HG03342 (cell line): Measurements from ENCODE around the gene NFASC.

Experiments used
- ATAC-seq: cut with Tn5 transposase; IDR thresholded peaks from one replicate; pipeline ENCODE4 v1.9.1; 2021; ENCODE audit warnings: mild to moderate bottlenecking, moderate library complexity; ENCODE audit not compliant: unreplicated experiment

The NFASC gene

GRCh38 chr1:205058853-205059252 lies 188.2 kb downstream of the NFASC start:
- no peak for ATAC-seq

GRCh38 chr1:205059660-205060059 lies 189.0 kb downstream of the NFASC start:
- no peak for ATAC-seq

DNA sequence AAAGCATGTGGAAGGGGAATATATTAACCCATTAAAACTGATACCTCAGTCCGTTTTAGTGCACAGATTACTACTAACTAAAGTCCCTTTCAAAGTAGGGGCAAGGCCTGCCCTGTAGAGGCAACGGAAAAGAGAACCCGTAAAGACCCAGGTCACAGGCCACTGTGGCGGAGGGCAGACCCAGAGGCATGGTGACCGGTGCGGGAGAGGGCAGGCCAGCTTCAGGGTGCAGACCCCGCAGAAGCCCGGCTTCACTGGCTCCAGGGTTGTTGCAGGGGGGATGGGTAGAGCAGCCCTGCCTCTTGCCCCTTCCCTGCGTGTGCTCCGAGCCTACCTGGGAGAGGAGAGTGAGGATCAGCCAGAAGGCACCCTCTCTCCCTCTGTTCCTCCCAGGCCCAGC lies 190.1 kb downstream of the NFASC start:
- no peak for ATAC-seq

GRCh38 chr1:205061227-205061626 lies 190.6 kb downstream of the NFASC start:
- no peak for ATAC-seq

DNA sequence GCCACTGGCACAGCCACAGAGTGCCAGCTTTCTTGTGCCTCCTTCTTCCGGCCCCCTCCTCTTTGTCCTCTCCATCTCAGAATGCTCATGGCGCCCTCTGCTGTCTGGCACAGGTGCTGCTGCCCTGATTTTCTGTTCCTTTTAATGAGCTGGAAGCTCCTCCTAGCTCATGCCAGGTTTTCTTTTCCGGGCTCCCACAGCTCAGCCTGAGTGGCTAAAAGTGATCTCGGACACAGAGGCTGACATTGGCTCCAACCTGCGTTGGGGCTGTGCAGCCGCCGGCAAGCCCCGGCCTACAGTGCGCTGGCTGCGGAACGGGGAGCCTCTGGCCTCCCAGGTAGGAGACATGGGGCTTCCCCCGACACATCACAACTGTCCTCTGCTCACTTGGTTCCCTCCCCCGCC lies 191.0 kb downstream of the NFASC start:
- ATAC-seq, result no peak

DNA sequence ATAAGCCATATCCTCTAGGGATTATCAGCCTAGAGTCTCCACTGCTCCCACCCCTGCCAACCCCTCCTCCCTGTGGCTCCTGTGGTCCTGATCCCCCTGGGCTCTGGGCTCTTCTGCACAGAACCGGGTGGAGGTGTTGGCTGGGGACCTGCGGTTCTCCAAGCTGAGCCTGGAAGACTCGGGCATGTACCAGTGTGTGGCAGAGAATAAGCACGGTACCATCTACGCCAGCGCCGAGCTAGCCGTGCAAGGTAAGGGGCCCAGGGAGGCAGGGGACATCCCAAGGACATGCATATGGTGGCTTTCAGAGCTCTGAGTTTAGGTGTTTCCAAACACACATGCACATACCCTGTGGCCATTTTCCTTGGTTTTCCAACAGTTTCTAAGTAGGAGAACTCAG lies 191.7 kb downstream of the NFASC start:
- ATAC-seq, result no peak

DNA sequence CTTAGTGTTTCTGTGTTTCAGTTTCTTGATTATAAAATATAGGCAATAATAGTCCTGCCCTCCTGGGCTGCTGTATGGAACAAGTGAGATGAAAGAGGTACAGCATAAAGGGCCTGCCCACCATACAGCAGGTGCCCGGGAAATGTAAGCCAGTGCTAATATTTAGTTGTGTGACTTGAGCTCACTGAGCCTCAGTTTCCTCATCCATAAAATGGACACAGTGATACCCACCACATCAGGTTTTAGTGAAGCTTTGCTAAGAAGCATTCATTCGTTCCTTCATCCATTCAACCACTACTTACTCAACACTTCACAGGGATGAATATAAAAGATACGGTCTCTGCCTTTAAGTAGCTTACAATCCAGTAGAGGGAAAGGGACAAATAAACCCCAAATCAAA lies 192.2 kb downstream of the NFASC start:
- ATAC-seq, result no peak

DNA sequence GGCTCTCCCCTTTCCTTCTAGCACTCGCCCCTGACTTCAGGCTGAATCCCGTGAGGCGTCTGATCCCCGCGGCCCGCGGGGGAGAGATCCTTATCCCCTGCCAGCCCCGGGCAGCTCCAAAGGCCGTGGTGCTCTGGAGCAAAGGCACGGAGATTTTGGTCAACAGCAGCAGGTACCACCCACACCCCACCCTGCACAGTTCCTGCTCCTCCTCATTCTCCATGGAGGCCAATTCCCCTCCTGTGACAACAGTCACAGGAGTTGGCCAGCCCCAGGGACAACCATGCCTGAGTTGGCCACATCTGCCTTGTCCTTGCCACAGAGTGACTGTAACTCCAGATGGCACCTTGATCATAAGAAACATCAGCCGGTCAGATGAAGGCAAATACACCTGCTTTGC lies 193.6 kb downstream of the NFASC start:
- ATAC-seq, result no peak

DNA sequence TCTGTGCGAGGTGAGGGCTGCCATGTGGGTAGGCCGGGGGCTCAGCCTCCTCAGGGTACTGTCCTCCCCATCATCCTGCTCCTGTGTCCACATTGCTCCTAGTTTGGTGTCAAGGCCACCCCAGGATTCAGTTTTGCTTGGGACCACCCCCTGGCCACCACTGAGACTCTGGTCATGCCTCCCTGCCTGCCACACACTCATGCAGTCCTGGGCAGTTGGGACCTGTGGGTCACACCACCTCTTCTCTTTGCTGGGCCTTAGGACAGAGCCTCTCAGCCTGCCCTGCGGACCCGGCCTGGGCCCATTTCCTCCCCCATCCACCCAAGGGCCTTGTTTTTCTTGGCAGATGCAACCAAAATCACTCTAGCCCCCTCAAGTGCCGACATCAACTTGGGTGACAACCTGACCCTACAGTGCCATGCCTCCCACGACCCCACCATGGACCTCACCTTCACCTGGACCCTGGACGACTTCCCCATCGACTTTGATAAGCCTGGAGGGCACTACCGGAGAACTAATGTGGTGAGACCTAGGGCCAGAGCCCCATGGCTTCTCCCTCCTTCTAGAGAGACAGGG lies 194.2 kb downstream of the NFASC start:
- no peak for ATAC-seq

DNA sequence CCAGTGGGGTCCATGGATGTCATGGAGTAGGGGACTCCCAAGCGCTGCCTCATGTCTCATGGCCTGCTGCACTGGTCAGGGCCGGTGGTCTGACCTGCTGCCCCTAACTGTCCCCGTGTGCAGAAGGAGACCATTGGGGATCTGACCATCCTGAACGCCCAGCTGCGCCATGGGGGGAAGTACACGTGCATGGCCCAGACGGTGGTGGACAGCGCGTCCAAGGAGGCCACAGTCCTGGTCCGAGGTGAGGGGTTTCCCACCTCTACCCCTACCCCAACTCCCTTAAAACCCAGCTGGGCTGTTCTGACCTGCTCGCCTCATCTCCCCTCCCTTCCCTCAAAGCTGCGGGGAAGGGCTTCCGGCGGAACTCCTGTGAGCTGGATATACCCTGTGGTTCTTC lies 195.0 kb downstream of the NFASC start:
- ATAC-seq, result no peak

GRCh38 chr1:205066141-205066818 lies 195.6 kb downstream of the NFASC start:
- no peak for ATAC-seq

DNA sequence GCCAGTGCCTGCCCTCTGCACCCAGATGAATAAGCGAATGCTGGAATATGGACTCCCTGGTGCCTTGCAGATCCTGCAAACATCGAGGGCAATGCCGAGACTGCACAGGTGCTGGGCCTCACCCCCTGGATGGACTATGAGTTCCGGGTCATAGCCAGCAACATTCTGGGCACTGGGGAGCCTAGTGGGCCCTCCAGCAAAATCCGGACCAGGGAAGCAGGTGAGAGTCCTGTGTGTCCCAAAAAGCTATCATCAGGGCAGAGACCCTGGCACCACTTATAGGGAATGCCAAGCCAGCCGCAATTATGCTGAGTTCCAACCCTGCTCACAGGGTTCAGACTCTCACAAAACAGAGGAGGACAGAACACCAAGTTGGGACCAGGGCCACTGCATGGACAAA lies 196.4 kb downstream of the NFASC start:
- ATAC-seq, result no peak

DNA sequence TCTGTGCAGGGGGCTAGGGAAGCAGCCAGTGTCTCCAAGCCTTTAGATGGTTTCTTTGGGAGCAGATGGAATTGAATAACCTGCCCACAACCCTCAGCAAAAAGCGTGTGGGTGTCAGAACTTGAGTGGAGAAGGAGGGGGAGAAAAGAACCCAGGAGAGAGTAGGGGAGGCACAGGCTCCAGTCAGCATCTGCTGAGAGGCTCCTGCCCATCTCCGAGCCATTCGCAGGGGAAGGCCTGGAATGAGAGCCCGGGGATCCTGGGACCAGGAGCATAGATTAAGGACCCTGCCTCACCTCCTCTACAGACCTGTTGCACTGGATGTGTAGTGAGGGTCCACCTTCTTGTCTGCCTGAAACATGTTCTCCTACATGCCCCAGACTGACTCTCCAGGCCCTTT lies 197.3 kb downstream of the NFASC start:
- no peak for ATAC-seq

DNA sequence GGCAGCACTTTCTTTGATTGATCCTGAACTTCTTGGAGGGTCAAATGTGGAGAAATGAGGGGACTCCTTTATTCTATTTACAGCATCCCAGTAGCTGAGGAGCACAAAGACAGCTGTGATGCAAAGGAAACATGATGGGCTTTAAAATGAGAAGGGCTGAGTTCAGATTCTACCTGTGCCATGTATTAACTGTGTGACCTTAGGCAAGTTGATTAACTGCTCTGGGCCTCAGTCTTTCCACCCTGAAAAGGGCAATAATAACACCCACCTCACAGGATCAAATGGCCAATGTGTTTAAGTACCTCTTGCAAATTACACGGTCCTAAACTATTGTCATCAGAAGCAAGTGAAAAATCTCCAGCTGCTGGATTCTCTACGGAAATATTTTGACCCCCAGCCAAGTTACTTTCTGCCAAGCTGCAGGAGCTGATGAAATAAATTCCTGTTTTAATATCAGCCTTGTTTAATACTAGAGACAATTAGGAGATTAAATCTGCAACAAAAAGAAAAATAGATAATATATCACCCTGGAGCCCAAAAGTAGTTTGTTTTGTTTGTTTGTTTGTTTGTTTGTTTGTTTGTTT lies 197.9 kb downstream of the NFASC start:
- ATAC-seq, result no peak

- no peak for ATAC-seq
Observed at GRCh38 chr1:205069371-205070125, 198.9 kb downstream of the NFASC start.

DNA sequence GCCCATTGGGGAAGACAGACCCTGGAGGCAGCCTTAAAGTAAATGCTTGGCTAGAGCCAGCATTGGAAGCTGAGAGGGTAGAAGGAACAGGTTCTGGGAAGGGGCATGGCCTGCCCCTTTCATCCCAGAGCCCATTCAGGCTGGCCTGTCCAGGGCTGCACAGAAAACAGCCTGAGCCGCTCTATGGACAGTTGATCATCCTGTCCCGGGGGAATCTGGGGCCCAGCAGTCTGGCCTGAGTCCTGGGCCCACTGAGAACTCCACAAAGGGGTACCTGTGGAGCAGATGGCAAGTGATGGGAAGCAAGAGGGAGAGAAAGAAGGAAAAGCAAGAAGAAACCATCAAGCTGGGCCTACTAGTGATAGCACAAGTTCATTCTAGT lies 200.4 kb downstream of the NFASC start:
- ATAC-seq, result no peak

DNA sequence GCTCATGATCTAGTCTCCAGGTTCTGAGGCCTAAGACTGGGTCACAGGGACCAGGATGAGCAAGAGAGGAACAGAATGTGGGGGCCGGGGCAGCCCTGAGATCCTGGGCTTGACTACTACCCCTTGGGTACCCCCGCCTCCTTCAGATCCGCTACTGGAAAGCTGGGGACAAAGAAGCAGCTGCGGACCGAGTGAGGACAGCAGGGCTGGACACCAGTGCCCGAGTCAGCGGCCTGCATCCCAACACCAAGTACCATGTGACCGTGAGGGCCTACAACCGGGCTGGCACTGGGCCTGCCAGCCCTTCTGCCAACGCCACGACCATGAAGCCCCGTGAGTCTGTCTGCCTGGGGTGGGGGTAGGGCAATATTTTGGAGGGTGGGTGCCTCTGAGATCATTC lies 201.1 kb downstream of the NFASC start:
- ATAC-seq, result no peak

DNA sequence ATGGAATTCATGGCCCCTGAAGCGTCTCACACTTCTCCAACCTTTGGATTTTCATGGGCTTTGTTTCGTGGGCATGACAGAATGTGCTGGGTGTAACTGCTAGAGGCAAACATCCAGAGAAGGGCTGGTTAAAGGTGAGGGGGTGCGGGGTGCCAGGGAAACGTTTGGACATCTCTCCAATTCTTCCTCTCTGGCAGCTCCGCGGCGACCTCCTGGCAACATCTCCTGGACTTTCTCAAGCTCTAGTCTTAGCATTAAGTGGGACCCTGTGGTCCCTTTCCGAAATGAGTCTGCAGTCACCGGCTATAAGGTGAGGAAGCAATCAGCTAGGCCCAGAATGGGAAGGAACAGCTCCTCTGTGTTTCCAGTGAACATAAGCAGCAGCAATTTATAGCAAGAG lies 201.6 kb downstream of the NFASC start:
- ATAC-seq, result no peak
